Endothelial cell (in vitro differentiated cells): Measurements from ENCODE around the gene ZNF646. TPM values are rescaled to one million over a fixed set of nuclear protein-coding genes. Genes with fewer than 3 reads are reported as not detected.
A peak's percentile ranks its signal among the peaks of the same experiment; 100 is the strongest.

Source experiments
- DNase-seq: peaks from one replicate; pipeline ENCODE4 v3.0.0; 2021; ENCODE audit warnings: low spot score
- H3K27ac Mint-ChIP-seq: one replicate; pipeline ENCODE4 v1.8.0; 2021; ENCODE audit warnings: mixed read lengths, inconsistent platforms; ENCODE audit not compliant: unreplicated experiment
- H3K27me3 Mint-ChIP-seq: one replicate; pipeline ENCODE4 v1.8.0; 2021; ENCODE audit warnings: mild to moderate bottlenecking, moderate library complexity, mixed read lengths, inconsistent platforms; ENCODE audit not compliant: unreplicated experiment
- H3K36me3 Mint-ChIP-seq: one replicate; pipeline ENCODE4 v1.8.0; 2021; ENCODE audit warnings: mild to moderate bottlenecking, low read depth, mixed read lengths, inconsistent platforms; ENCODE audit not compliant: unreplicated experiment
- H3K4me1 Mint-ChIP-seq: one replicate; pipeline ENCODE4 v1.8.0; 2021; ENCODE audit warnings: mild to moderate bottlenecking, mixed read lengths, inconsistent platforms; ENCODE audit not compliant: unreplicated experiment
- H3K4me3 Mint-ChIP-seq: one replicate; pipeline ENCODE4 v1.8.0; 2021; ENCODE audit warnings: mild to moderate bottlenecking, mixed read lengths, inconsistent platforms; ENCODE audit not compliant: unreplicated experiment
- H3K9me3 Mint-ChIP-seq: one replicate; pipeline ENCODE4 v1.8.0; 2021; ENCODE audit warnings: mixed read lengths, inconsistent platforms; ENCODE audit not compliant: unreplicated experiment
- total RNA-seq: library from RNA; stranded (reverse); fragmentation: NEBNext Ultra II Directional; extraction: Animal tissue kit (Norgen Biotek cat#: 25700); gene quantifications from one replicate; pipeline ENCODE4 v1.2.1, GENCODE V29; 2021; ENCODE audit not compliant: unreplicated experiment
- TF ChIP-seq, protein P1 (sequence below): fragments of 200-600 bp; sonication (generic); IDR thresholded peaks from one replicate; pipeline ENCODE4 v1.5.0; 2021; ENCODE audit warnings: antibody characterized with exemption; ENCODE audit not compliant: unreplicated experiment

The ZNF646 gene
- total RNA-seq, 1 donor from 2014 or later = 25.5 TPM

DNA sequence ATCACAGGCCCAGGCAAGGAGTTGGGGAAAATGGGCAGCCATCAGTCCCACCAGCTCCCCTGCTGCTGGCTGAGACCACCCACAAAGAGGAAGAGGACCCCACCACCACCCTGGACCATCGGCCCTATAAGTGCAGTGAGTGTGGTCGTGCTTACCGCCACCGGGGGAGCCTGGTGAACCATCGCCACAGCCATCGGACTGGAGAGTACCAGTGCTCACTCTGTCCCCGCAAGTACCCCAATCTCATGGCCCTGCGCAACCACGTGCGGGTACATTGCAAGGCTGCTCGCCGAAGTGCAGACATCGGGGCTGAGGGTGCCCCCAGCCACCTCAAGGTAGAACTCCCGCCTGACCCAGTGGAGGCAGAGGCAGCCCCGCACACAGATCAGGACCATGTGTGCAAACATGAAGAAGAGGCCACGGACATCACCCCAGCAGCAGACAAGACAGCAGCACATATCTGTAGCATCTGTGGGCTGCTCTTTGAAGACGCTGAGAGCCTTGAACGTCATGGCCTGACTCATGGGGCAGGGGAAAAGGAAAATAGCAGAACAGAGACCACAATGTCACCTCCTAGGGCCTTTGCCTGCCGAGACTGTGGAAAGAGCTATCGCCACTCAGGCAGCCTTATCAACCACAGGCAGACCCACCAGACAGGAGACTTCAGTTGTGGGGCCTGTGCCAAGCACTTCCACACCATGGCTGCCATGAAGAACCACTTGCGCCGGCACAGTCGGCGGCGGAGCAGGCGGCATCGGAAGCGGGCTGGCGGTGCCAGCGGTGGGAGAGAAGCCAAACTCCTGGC, 3.6 kb downstream of the ZNF646 start:
- Mint-ChIP-seq H3K36me3 (peaks cover 36% of the 10 kb centered on the region), H3K9me3 (no peaks in the 10 kb centered on the region), H3K27me3 (peaks cover 31% of the 10 kb centered on the region), H3K4me1 (peaks cover 14% of the 10 kb centered on the region), H3K4me3 (peak overlapping the region; percentile 18), H3K27ac (peak overlapping the region; percentile 30)
- DNase-seq = no peak
- TF ChIP-seq, protein P1, sequence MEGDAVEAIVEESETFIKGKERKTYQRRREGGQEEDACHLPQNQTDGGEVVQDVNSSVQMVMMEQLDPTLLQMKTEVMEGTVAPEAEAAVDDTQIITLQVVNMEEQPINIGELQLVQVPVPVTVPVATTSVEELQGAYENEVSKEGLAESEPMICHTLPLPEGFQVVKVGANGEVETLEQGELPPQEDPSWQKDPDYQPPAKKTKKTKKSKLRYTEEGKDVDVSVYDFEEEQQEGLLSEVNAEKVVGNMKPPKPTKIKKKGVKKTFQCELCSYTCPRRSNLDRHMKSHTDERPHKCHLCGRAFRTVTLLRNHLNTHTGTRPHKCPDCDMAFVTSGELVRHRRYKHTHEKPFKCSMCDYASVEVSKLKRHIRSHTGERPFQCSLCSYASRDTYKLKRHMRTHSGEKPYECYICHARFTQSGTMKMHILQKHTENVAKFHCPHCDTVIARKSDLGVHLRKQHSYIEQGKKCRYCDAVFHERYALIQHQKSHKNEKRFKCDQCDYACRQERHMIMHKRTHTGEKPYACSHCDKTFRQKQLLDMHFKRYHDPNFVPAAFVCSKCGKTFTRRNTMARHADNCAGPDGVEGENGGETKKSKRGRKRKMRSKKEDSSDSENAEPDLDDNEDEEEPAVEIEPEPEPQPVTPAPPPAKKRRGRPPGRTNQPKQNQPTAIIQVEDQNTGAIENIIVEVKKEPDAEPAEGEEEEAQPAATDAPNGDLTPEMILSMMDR = no peak

- no peak for DNase-seq
- H3K4me3 Mint-ChIP-seq = no peak overlapping the region
- peaks cover 30% of the 10 kb centered on the region for H3K27me3 Mint-ChIP-seq
- TF ChIP-seq, protein P1 = no peak
- no peaks in the 10 kb centered on the region for H3K9me3 Mint-ChIP-seq
- H3K27ac Mint-ChIP-seq = peak overlapping the region; percentile 30
- H3K4me1 Mint-ChIP-seq = peaks cover 13% of the 10 kb centered on the region
- H3K36me3 Mint-ChIP-seq = peaks cover 39% of the 10 kb centered on the region
Observed at GRCh38 chr16:31078597-31079341, 4.5 kb downstream of the ZNF646 start.

GRCh38 chr16:31079342-31079944, 5.2 kb downstream of the ZNF646 start:
- H3K27ac Mint-ChIP-seq = no peak overlapping the region
- H3K4me1 Mint-ChIP-seq = peaks cover 9% of the 10 kb centered on the region
- H3K4me3 Mint-ChIP-seq = no peak overlapping the region
- no peaks in the 10 kb centered on the region for H3K9me3 Mint-ChIP-seq
- peaks cover 35% of the 10 kb centered on the region for H3K36me3 Mint-ChIP-seq
- TF ChIP-seq, protein P1 = no peak
- DNase-seq = no peak
- peaks cover 28% of the 10 kb centered on the region for H3K27me3 Mint-ChIP-seq

- no peak for DNase-seq
Observed at GRCh38 chr16:31080035-31080629, 5.9 kb downstream of the ZNF646 start.

More at GRCh38 chr16:31080035-31080629, 5.9 kb downstream of the ZNF646 start:
- Mint-ChIP-seq H3K27ac (no peak overlapping the region), H3K9me3 (no peaks in the 10 kb centered on the region), H3K4me1 (peaks cover 3% of the 10 kb centered on the region), H3K4me3 (no peak overlapping the region), H3K27me3 (peaks cover 22% of the 10 kb centered on the region), H3K36me3 (peaks cover 29% of the 10 kb centered on the region)
- TF ChIP-seq, protein P1 = no peak
